ENCODE measurements around the gene RAB4A.
A peak's percentile ranks its signal among the peaks of the same experiment; 100 is the strongest.

Gene RAB4A

DNA sequence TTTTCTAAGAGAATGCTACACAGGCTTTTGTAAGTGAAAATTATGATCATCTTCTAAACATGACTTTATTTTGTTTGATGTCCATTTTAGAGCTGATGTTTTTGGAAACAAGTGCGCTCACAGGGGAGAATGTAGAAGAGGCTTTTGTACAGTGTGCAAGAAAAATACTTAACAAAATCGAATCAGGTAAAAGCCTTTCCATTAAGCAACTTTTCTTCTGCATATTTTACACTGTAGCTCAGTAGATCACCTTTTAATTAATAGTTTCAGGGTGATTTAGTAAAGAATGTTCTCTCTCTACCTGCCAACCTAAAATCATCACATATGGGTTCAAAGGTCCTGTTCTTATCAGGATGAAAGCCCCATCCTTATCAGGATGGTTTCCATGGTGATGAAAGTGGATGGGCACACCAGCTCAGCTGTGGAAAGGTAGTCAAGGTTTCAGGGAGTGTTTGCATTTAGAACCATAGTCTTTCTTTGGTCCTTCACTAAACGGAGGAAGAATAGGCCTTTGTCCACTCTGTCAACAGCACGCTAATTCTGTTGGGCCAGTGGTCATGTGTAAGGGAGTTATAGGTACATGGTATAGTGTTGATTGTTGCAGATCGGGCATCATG lies 28.1 kb downstream of the RAB4A start:
- DNase-seq, result no peak

- no peak for DNase-seq
Measured at GRCh38 chr1:229300099-229300757, 29.3 kb downstream of the RAB4A start.

DNA sequence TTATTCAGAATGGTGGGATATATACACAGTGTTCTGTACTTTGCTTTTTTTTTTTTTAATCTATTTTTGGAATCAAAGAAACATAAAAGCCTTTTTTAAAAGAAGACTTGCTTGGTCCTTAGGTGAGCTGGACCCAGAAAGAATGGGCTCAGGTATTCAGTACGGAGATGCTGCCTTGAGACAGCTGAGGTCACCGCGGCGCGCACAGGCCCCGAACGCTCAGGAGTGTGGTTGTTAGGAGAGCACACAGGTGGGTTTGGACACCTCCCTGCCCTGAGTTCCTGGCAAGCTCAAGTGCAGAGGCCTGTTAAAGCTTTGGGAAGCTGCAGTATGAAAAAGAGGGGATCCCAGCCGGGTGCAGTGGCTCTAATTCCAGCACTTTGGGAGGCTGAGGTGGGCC lies 31.8 kb downstream of the RAB4A start:
- DNase-seq, result no peak

- no peak for DNase-seq
Measured at GRCh38 chr1:229303855-229304254, 32.9 kb downstream of the RAB4A start.

GRCh38 chr1:229305392-229305791 lies 34.5 kb downstream of the RAB4A start:
- no peak for DNase-seq

- DNase-seq, result no peak
Measured at GRCh38 chr1:229309074-229309473, 38.2 kb downstream of the RAB4A start.

DNA sequence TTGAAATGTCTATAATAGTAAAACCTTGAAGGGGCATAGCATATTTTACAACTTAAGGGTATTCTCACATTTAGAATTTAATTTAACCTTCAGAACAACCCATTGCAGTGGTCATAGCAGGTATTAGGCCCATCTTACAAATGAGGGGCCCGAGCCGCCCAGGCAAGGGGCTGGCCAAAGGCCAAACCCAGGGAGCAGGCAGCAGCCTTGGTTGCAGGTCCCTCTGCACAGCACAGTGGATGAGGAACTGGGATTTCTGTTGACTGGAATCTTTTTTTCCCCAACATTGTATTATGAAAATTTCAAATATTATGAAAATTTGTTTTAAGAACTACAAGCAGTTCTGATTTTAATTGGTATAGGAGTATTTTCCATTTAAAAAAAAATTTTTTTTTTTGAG lies 38.8 kb downstream of the RAB4A start:
- no peak for DNase-seq

- no peak for DNase-seq
Measured at GRCh38 chr1:229310833-229311232, 39.9 kb downstream of the RAB4A start.

- DNase-seq, result no peak
Measured at GRCh38 chr1:229316166-229316565, 45.3 kb downstream of the RAB4A start.

DNA sequence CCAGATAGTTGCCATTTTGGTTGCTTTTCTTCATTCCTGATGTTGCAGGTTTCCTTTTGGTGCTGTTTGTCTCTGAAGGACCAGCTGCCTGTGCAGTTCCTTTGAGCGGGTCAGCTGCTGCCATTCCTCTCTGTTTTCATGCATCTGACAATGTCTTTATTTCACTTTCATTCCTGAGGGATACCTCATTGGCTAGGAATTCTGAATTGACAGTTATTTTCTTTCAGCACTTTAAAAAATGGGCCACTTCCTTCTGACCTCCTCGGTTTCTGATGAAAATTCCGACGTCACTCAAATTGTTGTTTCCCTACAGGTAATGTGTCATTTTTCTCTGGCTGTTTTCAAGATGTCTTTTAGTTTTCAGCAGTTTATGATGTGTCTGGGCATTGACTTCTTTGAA lies 47.1 kb downstream of the RAB4A start:
- no peak for DNase-seq

GRCh38 chr1:229319487-229319886 lies 48.6 kb downstream of the RAB4A start:
- no peak for DNase-seq

DNA sequence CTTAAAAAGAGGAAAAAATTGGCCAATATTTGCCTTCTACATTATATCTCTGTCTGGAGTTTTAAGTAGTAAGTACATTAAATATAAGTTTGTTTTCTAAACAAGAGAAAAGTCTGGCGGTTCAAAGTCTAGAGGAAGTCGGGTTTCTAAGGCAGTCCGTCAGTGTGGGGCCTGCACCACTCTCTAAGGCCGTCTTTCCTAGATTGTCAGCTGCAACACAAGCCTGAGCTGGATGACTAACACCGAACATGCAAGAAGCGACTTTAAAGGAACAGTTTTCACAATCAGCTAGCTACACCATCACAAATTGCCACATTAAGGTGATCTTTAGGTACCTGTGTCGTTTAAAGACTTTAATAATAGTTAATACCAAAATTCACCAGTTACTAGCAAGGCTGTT lies 52.3 kb downstream of the RAB4A start:
- no peak for DNase-seq

GRCh38 chr1:229323885-229324553 lies 53.1 kb downstream of the RAB4A start:
- DNase-seq, result no peak

DNA sequence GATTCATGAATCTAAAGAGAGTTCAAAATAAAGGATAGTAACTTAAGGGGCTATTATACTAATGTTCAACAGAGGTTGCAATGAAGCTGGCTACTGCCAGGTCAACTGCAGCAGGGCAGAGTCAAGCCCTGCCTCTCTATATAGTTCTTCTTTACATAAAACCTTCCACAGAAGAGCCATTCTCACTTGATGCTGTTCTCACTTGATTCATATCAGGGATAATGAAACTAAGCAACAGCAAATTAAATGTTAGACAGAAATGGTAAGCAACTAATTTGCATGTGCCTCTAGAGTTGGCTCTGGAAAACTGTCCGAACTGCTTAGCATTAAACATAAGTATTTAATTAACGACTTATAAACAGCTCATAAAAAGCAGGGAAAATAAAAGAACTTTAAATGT lies 54.5 kb downstream of the RAB4A start:
- DNase-seq, result peak in 1 of 5 experiments; percentile 52

DNA sequence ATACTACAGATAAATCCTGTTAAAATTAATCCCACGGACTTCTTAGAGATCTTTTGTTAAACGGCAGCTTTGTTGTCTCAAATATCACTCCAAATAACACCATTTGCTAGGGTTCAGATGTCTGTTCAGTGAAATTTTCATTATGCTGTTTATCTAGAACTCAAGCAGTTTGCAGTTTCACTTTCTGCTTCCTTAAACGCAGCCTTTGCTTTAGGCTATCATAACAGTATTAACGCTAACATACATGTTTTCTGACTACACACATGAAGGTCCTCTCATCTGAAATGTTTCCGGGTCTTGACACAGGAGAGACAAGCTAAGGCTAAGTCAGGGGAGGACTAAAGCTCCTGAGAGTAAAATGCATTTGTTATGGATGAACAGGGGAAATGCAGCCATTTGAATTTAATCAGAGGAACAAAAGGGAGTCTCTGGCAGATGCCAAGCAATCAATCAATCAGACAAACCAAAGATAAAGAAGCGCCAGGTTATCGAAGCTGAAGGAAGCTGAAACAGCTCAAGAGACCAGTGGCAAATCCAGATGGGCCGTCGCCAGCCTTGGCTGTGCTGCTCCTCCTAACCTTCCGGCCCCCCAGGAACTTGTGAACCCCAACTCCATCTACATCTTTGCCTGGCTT lies 55.1 kb downstream of the RAB4A start:
- peak in 1 of 5 experiments; percentile 75 for DNase-seq

DNA sequence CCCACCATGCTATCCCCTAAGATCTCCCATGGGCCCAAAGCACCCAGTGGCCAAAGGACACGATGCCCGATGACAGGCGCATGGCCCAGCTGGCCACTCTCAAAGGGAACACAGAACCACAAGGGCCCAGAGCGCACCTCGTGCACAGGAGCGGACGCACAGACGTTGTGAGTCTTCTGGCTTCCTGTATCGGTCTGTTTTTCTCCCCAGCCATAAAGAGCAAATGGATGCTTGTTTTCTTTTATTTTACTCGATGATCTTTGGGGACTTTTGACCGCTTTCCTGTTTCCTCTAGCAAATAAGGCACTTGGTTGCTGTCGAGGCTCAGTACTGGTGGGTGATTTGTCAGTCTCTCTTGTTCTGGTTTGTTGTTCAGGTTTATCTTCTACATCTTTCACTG lies 55.7 kb downstream of the RAB4A start:
- DNase-seq, result peak in 1 of 5 experiments; percentile 83

DNA sequence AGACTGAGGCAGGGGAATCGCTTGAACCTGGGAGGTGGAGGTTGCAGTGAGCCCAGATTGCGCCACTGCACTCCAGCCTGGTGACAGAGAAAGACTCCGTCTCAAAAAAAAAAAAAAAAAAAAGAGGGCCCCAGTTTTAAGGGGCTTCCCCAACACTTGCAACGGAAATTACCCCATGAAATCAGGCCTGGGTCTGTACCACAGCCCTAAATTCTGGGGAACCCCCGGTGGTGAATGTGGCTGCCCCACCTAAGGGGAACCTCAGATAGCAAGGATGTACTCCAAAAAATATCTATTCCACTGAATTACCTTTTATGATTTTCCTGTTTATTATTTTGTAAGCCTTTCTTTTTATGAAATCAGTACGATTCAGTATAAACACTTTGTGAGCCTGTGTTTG lies 56.9 kb downstream of the RAB4A start:
- DNase-seq, result peak in 3 of 5 experiments; percentile 47 to 80 (median 58)

- no peak for DNase-seq
Measured at GRCh38 chr1:229328598-229329362, 57.9 kb downstream of the RAB4A start.

- no peak for DNase-seq
Measured at GRCh38 chr1:229334269-229334668, 63.4 kb downstream of the RAB4A start.

DNA sequence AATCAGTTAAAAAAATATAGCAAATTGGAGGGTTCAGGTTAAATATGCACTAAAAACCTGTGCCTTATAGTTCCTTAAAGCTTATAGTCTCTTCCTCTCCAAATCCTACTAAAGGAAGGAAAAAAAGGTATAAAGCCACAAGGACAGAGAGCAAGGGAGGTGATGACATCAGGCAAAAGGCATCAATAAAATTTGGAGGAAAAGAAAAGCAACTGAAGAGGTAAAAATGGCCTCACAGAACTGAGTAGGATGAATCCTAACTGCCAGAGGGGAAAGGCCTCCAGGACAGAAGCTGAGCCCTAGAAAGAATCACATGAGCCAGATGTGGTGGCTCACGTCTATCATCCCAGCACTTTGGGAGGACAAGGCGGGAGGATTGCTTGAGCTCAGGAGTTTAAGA lies 63.8 kb downstream of the RAB4A start:
- DNase-seq, result no peak

DNA sequence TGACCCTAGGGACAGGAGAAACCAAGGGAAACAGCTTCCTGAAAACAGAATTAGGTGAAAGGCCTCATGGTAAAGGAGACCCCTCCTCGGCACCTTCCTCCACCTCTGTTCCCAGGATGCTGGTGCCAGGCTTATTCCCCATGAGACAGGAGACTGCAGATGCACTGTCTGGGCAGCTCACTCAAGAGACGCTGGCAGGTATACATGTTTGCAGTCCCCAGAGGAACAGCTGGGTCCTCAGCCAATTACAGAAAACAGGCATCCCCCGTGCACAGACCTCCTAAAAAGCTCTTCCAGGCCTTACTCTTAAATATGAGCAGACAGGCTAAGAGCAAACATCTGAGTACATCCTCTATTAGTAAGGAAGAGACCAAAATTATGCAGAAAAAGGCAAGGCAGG lies 65.4 kb downstream of the RAB4A start:
- no peak for DNase-seq

GRCh38 chr1:229339086-229339485 lies 68.2 kb downstream of the RAB4A start:
- DNase-seq, result no peak

DNA sequence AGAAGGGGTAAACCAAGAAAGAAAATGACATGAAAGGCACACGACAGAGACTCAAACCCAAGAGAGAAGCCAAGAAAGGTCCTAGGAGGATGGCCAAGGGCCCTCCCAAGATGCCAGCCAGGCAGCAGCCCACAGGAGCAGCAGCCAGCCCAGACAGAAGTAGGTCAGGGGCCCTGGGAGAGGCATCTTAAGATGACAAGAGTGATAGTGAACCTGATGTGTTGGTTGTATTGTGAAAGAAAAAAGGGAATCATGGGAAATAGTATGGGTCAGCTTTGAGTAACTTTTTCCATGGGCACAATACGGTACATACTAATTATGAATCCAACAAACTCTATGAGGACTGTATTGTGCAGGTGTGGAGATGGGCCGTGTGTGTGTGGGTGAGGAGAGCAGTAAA lies 68.6 kb downstream of the RAB4A start:
- peak in 1 of 5 experiments; percentile 17 for DNase-seq

Data from T-helper 2 cell (primary cell).